ENCODE results near the gene SBF1. TPM values are rescaled to one million over a fixed set of nuclear protein-coding genes. Genes with fewer than 3 reads are reported as not detected.

The SBF1 gene
- total RNA-seq, 1 experiment from 2014 or later: 97.2 TPM

DNA sequence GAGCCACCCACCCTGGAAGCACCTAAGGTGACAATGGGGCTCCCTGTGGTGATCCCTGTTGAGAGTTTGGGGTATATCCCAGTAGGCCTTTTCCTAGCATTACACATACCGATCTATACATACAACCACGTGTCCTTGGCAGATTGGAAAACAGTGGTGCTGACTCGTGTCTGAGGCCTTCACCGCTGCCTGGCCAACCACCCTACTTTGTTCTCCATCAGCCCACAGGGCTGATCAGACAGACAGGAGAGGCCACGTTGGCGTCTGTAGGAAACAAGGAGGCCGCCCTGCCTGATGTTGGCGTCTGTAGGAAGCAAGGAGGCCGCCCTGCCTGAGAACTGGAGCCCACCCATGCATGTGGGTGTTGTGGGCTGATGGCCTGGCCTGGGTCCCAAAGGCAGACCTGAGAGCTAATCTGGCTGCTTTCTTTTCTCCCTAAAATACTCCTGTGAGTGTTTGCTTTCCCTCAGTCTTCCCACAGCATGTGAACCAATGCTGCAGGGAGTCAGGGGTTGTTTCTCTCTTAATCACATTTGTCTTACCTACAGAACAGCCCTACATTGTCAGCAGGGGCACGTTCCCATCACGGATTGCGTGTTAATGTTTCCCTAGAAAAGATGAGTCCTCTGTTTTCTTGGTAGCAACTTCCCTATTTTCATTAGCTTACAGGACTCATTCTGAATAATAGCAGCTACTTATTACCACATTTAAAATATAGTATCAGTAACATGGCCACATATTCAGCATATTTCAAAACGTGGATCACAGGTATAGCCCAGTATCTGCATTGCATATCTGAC lies 57.2 kb downstream of the SBF1 start:
- BruUV-seq (replicated peaks): no TSS peak
- CTCF ChIA-PET: no interaction called here

DNA sequence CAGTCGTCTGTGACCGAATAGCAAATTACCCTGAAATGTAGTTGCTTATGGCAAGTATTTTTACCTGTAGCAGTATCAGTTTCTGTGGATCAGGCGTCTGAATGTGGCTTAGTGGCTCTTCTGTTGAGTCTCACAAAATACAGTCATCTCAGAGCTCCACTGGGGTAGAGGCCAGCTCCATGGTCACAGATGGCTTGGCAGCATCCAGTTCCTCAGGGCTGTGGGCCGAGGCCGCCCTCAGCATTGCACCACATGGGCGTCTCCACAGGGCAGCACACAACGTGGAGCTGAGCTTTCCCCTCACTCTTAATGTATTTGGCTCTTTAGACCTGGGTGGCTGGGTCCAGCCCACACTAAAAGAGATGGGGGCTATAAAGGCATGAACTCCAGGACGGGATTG lies 57.8 kb downstream of the SBF1 start:
- ChIA-PET POLR2A (ENCODE audit: low non-redundant PET) (no interaction called here), CTCF (no interaction called here)
- intact Hi-C loops (cut with micrococcal nuclease; ENCODE audit: unreplicated experiment): no loop called here
- Histone ChIP-seq H3K36me3 (ENCODE audit: insufficient read depth, low read length, poor library complexity, severe bottlenecking) (peaks cover 83% of the 10 kb centered on the region), H3K9me3 (ENCODE audit: low read depth, low read length, poor library complexity, severe bottlenecking) (no peaks in the 10 kb centered on the region), H3K27ac (ENCODE audit: low read depth, low read length, poor library complexity, severe bottlenecking) (no peak overlapping the region), H3K4me3 (ENCODE audit: low read depth, low read length, poor library complexity, severe bottlenecking) (no peak overlapping the region), H3K4me1 (ENCODE audit: insufficient read depth, low read length, poor library complexity, severe bottlenecking) (no peaks in the 10 kb centered on the region), H3K27me3 (replicated peaks; ENCODE audit: insufficient read depth, low read depth, low read length, poor library complexity) (no peaks in the 10 kb centered on the region)
- TF ChIP-seq, protein P1, sequence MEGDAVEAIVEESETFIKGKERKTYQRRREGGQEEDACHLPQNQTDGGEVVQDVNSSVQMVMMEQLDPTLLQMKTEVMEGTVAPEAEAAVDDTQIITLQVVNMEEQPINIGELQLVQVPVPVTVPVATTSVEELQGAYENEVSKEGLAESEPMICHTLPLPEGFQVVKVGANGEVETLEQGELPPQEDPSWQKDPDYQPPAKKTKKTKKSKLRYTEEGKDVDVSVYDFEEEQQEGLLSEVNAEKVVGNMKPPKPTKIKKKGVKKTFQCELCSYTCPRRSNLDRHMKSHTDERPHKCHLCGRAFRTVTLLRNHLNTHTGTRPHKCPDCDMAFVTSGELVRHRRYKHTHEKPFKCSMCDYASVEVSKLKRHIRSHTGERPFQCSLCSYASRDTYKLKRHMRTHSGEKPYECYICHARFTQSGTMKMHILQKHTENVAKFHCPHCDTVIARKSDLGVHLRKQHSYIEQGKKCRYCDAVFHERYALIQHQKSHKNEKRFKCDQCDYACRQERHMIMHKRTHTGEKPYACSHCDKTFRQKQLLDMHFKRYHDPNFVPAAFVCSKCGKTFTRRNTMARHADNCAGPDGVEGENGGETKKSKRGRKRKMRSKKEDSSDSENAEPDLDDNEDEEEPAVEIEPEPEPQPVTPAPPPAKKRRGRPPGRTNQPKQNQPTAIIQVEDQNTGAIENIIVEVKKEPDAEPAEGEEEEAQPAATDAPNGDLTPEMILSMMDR (conservative IDR thresholded peaks at IDR 0.05; ENCODE audit: low read depth, low read length): no peak
- no peak for TF ChIP-seq EZH2 (IDR thresholded peaks at IDR 0.05; ENCODE audit: borderline replicate concordance, low read depth, low read length, poor library complexity, severe bottlenecking)
- BruUV-seq (replicated peaks): no TSS peak
- DNase-seq (ENCODE audit: low spot score): no peak

More for the DNA sequence above, 57.2 kb downstream of the SBF1 start:
- H3K4me3 ChIP-seq (ENCODE audit: low read depth, low read length, poor library complexity, severe bottlenecking): no peak overlapping the region
- POLR2A ChIA-PET (ENCODE audit: low non-redundant PET): no interaction called here
- intact Hi-C loops (cut with micrococcal nuclease; ENCODE audit: unreplicated experiment): no loop called here
- no peaks in the 10 kb centered on the region for H3K9me3 ChIP-seq (ENCODE audit: low read depth, low read length, poor library complexity, severe bottlenecking)
- H3K4me1 ChIP-seq (ENCODE audit: insufficient read depth, low read length, poor library complexity, severe bottlenecking): no peaks in the 10 kb centered on the region
- H3K27me3 ChIP-seq (replicated peaks; ENCODE audit: insufficient read depth, low read depth, low read length, poor library complexity): no peaks in the 10 kb centered on the region
- peaks cover 89% of the 10 kb centered on the region for H3K36me3 ChIP-seq (ENCODE audit: insufficient read depth, low read length, poor library complexity, severe bottlenecking)
- H3K27ac ChIP-seq (ENCODE audit: low read depth, low read length, poor library complexity, severe bottlenecking): no peak overlapping the region
- DNase-seq (ENCODE audit: low spot score): no peak
- TF ChIP-seq, protein P1 (conservative IDR thresholded peaks at IDR 0.05; ENCODE audit: low read depth, low read length): no peak
- TF ChIP-seq EZH2 (IDR thresholded peaks at IDR 0.05; ENCODE audit: borderline replicate concordance, low read depth, low read length, poor library complexity, severe bottlenecking): no peak

DNA sequence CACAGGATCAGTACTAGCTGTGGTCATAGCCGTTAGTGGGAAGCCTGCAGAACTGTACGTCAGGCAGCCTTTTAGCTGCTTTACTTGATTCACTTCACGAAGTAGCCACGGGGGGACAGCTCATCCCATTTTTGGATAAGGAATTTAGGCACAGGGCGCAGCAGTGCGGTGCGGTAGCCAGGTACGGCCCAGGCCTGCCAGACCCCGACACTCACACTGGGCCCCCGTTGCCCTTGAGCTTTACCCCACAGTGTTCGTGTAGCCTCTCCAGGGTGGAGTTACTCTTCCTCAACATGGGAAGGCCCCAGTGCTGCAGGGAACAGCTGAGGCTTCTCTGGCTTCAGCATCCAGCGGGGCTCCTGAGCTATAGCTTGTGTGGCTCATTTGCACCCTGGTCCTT lies 59.4 kb downstream of the SBF1 start:
- H3K4me1 ChIP-seq (ENCODE audit: insufficient read depth, low read length, poor library complexity, severe bottlenecking): no peaks in the 10 kb centered on the region
- no peaks in the 10 kb centered on the region for H3K9me3 ChIP-seq (ENCODE audit: low read depth, low read length, poor library complexity, severe bottlenecking)
- CTCF ChIA-PET: no interaction called here
- no peak for DNase-seq (ENCODE audit: low spot score)
- no peak for TF ChIP-seq EZH2 (IDR thresholded peaks at IDR 0.05; ENCODE audit: borderline replicate concordance, low read depth, low read length, poor library complexity, severe bottlenecking)
- TF ChIP-seq, protein P1 (conservative IDR thresholded peaks at IDR 0.05; ENCODE audit: low read depth, low read length): no peak
- POLR2A ChIA-PET (ENCODE audit: low non-redundant PET): interaction anchor here (0.6 kb wide), 1 partner anchor 93 kb away, joined by 8 read pairs; no protein-coding TSS in a partner anchor
- BruUV-seq (replicated peaks): no TSS peak
- H3K27me3 ChIP-seq (replicated peaks; ENCODE audit: insufficient read depth, low read depth, low read length, poor library complexity): no peaks in the 10 kb centered on the region
- H3K27ac ChIP-seq (ENCODE audit: low read depth, low read length, poor library complexity, severe bottlenecking): no peak overlapping the region
- intact Hi-C loops (cut with micrococcal nuclease; ENCODE audit: unreplicated experiment): no loop called here
- H3K36me3 ChIP-seq (ENCODE audit: insufficient read depth, low read length, poor library complexity, severe bottlenecking): peaks cover 70% of the 10 kb centered on the region
- H3K4me3 ChIP-seq (ENCODE audit: low read depth, low read length, poor library complexity, severe bottlenecking): no peak overlapping the region

All from A673 (cell line).